Activated T-cell treated with anti-CD3 and anti-CD28 coated beads, Interleukin-2, amount 50 U/mL, for 24 hours (primary cell): ENCODE data around the gene MACF1.
"Not testable (repeated sequence)": the region's sequence is repeated elsewhere in the genome, so short reads cannot be mapped to it uniquely, and the experiment has no call there.

ENCODE experiments used
- DNase-seq: peaks from one replicate; pipeline ENCODE4 v3.0.0-alpha.2; 2020
- H3K27ac Mint-ChIP-seq: 2 replicates; pipeline ENCODE4 v1.8.0; 2020; ENCODE audit warnings: mild to moderate bottlenecking, mixed read lengths
- H3K27me3 Mint-ChIP-seq: 2 replicates; pipeline ENCODE4 v1.8.0; 2020; ENCODE audit warnings: mixed read lengths
- H3K36me3 Mint-ChIP-seq: 2 replicates; pipeline ENCODE4 v1.8.0; 2020; ENCODE audit warnings: low read depth, mixed read lengths
- H3K4me1 Mint-ChIP-seq: 2 replicates; pipeline ENCODE4 v1.8.0; 2020; ENCODE audit warnings: low read depth, mixed read lengths
- H3K4me3 Mint-ChIP-seq: 2 replicates; pipeline ENCODE4 v1.8.0; 2020; ENCODE audit warnings: mild to moderate bottlenecking, moderate library complexity, mixed read lengths
- H3K9me3 Mint-ChIP-seq: 2 replicates; pipeline ENCODE4 v1.8.0; 2020; ENCODE audit warnings: mixed read lengths

The MACF1 gene

DNA sequence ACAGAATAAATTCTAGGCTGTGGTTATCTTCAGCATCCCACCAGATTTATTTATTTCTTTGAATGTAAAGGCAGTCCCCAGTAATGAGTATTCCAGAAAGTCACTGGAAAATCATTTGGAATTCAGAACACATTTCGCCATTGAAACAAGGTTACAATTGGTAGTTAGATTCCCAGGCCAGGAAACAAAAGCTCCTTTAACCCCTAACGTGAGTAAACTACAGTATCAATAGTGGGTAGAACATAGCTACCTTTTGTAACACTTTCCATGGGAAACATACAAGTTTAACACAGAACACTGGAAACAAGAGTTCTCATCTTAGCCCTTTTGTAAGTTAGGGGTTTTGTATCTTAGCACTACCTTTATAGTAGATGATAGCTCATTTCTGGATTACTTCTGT is 233.5 kb downstream of the MACF1 start:
- H3K4me1 Mint-ChIP-seq: peaks cover 5% of the 10 kb centered on the region
- H3K27me3 Mint-ChIP-seq: no peaks in the 10 kb centered on the region
- peaks cover 85% of the 10 kb centered on the region for H3K36me3 Mint-ChIP-seq
- H3K27ac Mint-ChIP-seq: no peak overlapping the region
- no peak for DNase-seq
- H3K4me3 Mint-ChIP-seq: no peak overlapping the region
- H3K9me3 Mint-ChIP-seq: no peaks in the 10 kb centered on the region

DNA sequence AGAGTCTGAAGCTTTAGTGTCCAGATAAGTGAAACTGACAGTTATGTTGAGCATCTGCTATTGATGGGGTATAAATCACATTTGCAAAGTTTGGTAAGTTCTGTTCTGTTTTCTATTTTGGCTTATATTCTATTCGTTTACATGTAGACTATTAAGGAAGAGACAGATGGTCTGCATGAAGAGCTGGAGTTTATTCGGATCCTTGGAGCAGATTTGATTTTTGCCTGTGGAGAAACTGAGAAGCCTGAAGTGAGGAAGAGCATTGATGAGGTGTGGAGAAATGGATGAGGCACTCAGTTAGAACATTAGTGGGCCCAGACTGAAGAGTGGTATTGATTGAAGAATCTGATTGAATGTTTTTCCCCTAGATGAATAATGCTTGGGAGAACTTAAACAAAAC is 236.4 kb downstream of the MACF1 start:
- Mint-ChIP-seq H3K36me3 (peaks cover 86% of the 10 kb centered on the region), H3K27ac (no peak overlapping the region)
- DNase-seq: no peak

DNA sequence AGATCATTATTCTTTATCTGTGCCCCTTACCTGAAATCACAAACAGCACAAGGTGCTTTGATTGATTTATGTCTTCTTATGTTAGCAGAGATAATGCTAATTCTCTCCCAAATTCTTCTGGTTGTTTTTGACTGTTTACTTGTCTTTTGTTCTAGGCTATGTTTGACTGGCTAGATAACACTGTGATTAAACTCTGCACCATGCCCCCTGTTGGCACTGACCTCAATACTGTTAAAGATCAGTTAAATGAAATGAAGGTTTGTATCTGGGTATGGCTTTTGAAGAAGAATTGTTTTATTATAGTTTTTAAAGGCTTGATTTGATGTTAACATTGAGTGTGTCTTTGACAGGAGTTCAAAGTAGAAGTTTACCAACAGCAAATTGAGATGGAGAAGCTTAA is 237.3 kb downstream of the MACF1 start:
- Mint-ChIP-seq H3K27me3 (no peaks in the 10 kb centered on the region), H3K27ac (no peak overlapping the region), H3K9me3 (no peaks in the 10 kb centered on the region), H3K36me3 (peaks cover 83% of the 10 kb centered on the region), H3K4me1 (no peaks in the 10 kb centered on the region), H3K4me3 (no peak overlapping the region)
- no peak for DNase-seq

More for the DNA sequence above, 236.4 kb downstream of the MACF1 start:
- Mint-ChIP-seq H3K9me3 (no peaks in the 10 kb centered on the region), H3K4me3 (no peak overlapping the region), H3K27me3 (no peaks in the 10 kb centered on the region), H3K4me1 (no peaks in the 10 kb centered on the region)

DNA sequence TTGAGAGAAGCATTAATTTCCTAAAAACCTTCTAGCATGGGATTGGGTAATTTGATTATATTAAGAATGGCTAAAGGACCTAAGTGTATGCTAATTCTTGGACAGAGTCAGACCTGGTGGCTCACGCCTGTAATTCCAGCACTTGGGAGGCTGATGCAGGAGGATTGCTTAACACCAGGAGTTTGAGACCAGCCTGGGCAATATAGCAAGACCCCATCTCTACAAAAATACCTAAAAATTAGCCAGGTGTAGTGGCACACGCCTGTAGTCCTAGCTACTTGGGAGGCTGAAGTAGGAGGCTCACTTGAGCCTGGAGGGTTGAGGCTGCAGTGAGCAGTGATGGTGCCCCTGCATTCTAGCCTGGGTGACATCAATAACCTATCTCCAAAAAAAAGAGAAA is 241.1 kb downstream of the MACF1 start:
- Mint-ChIP-seq H3K27me3 (no peaks in the 10 kb centered on the region), H3K4me3 (no peak overlapping the region), H3K36me3 (peaks cover 92% of the 10 kb centered on the region), H3K27ac (no peak overlapping the region), H3K4me1 (no peaks in the 10 kb centered on the region), H3K9me3 (no peaks in the 10 kb centered on the region)
- DNase-seq: no peak

DNA sequence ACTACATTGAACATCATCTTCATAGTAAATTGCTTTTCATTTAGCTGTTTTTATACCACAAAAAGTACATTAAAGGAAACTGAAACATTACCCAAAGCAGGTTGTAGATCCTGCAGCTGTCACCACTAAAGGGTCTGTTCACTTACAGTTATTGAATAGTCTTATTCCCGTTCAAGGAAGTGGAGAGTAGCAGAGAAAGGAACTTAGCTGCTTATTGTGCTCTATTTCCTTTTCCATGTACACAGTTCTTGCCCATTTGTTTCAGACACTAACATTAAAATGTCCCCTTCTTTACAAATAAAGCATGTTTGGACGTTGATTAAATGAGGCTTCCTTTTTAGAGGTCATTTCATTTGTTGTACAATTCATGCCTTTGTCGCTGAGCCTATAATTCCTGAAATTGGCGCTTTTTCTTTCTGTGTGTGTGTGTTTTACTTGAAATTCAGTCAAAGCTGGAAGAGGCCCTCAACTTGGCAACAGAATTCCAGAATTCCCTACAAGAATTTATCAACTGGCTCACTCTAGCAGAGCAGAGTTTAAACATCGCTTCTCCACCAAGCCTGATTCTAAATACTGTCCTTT is 242.6 kb downstream of the MACF1 start:
- H3K36me3 Mint-ChIP-seq: peaks cover 93% of the 10 kb centered on the region
- no peaks in the 10 kb centered on the region for H3K4me1 Mint-ChIP-seq
- no peaks in the 10 kb centered on the region for H3K9me3 Mint-ChIP-seq
- no peak for DNase-seq
- no peaks in the 10 kb centered on the region for H3K27me3 Mint-ChIP-seq
- H3K27ac Mint-ChIP-seq: peak overlapping the region; percentile 58
- no peak overlapping the region for H3K4me3 Mint-ChIP-seq

DNA sequence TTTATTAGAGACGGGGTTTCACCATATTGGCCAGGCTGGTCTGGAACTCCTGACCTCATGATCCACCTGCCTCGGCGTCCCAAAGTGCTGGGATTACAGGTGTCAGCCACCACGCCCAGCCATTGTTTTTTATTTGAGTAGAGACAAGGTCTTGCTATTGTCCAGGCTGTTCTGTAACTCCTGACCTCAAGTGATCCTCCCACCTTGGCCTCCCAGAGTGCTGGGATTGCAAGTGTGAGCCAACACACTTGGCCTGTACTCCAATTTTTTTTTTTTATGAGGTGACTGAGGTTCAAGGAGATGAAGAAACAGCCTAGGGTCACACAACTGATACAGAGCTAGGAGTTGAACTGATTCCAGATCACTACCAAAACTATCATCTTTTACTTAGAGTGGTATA is 245.5 kb downstream of the MACF1 start:
- DNase-seq, H3K4me1 Mint-ChIP-seq, H3K27ac Mint-ChIP-seq, H3K27me3 Mint-ChIP-seq, H3K9me3 Mint-ChIP-seq, H3K4me3 Mint-ChIP-seq: not testable (repeated sequence)
- peaks cover 96% of the 10 kb centered on the region for H3K36me3 Mint-ChIP-seq

DNA sequence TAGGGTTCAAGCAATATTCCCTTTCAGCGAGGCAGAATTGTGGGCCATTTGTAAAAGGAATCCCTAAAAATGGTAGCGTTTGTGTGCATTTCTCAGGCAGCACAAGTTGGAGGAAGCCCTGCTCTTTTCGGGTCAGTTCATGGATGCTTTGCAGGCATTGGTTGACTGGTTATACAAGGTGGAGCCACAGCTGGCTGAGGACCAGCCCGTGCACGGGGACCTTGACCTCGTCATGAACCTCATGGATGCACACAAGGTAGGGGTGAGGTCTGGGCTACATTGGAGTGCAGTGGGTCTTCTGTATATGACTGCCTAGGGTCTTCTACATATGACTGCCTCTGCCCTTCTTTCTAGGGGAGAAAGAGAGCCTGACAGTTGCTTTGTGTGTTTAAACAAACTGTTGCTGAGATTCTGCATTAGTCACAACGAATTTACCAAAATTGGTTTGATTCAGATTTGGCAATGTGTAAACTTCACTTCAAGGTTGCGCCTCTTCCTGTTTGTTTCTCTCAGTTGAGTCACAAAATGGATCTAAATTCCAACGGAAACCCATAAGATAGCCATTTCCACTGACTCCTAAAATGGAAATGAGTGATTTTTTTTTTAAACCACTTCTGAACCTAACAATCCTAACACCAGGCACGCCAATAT is 246.6 kb downstream of the MACF1 start:
- H3K4me3 Mint-ChIP-seq: no peak overlapping the region
- no peaks in the 10 kb centered on the region for H3K27me3 Mint-ChIP-seq
- H3K36me3 Mint-ChIP-seq: peaks cover 97% of the 10 kb centered on the region
- peak overlapping the region; percentile 12 for H3K27ac Mint-ChIP-seq
- H3K4me1 Mint-ChIP-seq: no peaks in the 10 kb centered on the region
- H3K9me3 Mint-ChIP-seq: no peaks in the 10 kb centered on the region
- DNase-seq: no peak

DNA sequence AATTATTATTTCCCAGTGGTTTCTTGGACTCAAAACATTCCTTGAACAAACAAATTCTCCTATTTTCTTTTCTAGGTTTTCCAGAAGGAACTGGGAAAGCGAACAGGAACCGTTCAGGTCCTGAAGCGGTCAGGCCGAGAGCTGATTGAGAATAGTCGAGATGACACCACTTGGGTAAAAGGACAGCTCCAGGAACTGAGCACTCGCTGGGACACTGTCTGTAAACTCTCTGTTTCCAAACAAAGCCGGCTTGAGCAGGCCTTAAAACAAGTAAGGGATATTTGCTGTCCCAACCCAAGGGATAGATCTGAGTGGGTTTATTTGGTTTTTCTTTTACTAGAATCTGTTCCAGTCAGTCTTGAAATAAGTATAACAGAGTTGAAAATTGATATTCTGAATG is 247.6 kb downstream of the MACF1 start:
- H3K4me1 Mint-ChIP-seq: no peaks in the 10 kb centered on the region
- H3K27me3 Mint-ChIP-seq: no peaks in the 10 kb centered on the region
- DNase-seq: no peak
- H3K9me3 Mint-ChIP-seq: no peaks in the 10 kb centered on the region
- no peak overlapping the region for H3K4me3 Mint-ChIP-seq
- peak overlapping the region; percentile 31 for H3K27ac Mint-ChIP-seq
- peaks cover 98% of the 10 kb centered on the region for H3K36me3 Mint-ChIP-seq

DNA sequence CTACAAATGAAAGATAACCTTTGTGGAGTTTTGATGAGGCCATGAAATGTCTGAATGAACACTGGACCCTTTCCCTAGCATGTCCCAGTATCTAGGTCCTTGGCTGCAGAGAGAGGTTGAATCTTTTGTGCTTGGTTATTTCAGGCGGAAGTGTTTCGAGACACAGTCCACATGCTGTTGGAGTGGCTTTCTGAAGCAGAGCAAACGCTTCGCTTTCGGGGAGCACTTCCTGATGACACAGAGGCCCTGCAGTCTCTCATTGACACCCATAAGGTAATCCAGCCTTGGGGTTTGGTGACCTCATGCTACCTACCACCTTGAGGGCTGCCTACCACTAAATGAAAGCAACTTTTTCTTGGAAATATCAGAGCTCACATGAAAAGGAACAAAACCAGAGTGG is 248.0 kb downstream of the MACF1 start:
- no peak for DNase-seq
- Mint-ChIP-seq H3K4me1 (no peaks in the 10 kb centered on the region), H3K36me3 (peaks cover 98% of the 10 kb centered on the region), H3K27me3 (no peaks in the 10 kb centered on the region), H3K9me3 (no peaks in the 10 kb centered on the region), H3K27ac (peak overlapping the region; percentile 38), H3K4me3 (no peak overlapping the region)

DNA sequence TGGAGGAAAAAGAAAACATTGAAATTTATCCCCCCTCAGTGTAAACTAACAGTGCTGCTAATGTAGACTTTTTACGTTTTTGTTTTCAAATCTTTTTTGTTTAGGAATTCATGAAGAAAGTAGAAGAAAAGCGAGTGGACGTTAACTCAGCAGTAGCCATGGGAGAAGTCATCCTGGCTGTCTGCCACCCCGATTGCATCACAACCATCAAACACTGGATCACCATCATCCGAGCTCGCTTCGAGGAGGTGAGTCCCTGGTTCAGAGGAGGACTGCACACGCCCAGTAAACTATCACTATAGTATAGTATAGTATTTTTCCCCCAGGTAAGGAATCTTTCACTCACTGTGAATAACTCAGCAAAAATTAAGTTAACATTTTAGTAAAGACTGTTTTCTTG is 249.1 kb downstream of the MACF1 start:
- no peaks in the 10 kb centered on the region for H3K9me3 Mint-ChIP-seq
- DNase-seq: no peak
- no peak overlapping the region for H3K27ac Mint-ChIP-seq

DNA sequence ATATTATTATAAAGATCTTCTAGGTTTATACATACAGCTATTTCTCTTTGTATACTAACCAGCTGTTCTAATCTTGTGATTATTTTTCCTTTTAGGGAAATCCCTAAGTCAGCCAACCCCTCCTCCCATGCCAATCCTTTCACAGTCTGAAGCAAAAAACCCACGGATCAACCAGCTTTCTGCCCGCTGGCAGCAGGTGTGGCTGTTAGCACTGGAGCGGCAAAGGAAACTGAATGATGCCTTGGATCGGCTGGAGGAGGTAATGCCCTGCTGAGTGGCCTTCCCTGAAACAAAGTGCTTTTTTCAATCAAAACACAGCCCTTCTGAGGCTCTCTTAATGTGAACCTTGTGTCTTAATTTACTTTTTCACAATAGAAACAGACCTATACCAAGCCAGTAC is 254.5 kb downstream of the MACF1 start:
- Mint-ChIP-seq H3K4me1 (no peaks in the 10 kb centered on the region), H3K36me3 (peaks cover 99% of the 10 kb centered on the region), H3K9me3 (no peaks in the 10 kb centered on the region), H3K27ac (no peak overlapping the region), H3K27me3 (no peaks in the 10 kb centered on the region), H3K4me3 (no peak overlapping the region)
- DNase-seq: no peak

More for the DNA sequence above, 249.1 kb downstream of the MACF1 start:
- Mint-ChIP-seq H3K4me1 (no peaks in the 10 kb centered on the region), H3K4me3 (no peak overlapping the region), H3K36me3 (peaks cover 98% of the 10 kb centered on the region), H3K27me3 (no peaks in the 10 kb centered on the region)

DNA sequence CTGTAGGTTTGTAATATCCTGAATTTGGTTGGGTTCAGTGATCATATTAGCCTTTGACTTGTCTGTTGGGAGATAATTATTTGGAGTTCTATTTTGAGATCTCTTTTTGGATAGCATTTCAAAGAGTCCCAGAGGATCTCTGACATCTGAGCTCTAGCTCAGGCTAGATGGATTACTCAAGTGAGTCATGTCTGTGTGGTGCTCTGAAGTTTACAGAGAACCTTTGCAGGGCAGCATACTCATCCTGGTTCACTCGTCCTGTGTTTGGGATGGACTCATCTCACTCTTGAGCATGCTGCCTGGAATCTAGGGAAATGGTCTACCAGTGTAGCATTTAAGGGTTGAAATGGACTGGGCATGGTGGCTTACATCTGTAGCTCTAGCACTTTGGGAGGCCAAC is 257.6 kb downstream of the MACF1 start:
- Mint-ChIP-seq H3K27ac (no peak overlapping the region), H3K27me3 (no peaks in the 10 kb centered on the region), H3K4me1 (peaks cover 12% of the 10 kb centered on the region), H3K36me3 (peaks cover 97% of the 10 kb centered on the region), H3K9me3 (no peaks in the 10 kb centered on the region), H3K4me3 (no peak overlapping the region)
- DNase-seq: no peak

DNA sequence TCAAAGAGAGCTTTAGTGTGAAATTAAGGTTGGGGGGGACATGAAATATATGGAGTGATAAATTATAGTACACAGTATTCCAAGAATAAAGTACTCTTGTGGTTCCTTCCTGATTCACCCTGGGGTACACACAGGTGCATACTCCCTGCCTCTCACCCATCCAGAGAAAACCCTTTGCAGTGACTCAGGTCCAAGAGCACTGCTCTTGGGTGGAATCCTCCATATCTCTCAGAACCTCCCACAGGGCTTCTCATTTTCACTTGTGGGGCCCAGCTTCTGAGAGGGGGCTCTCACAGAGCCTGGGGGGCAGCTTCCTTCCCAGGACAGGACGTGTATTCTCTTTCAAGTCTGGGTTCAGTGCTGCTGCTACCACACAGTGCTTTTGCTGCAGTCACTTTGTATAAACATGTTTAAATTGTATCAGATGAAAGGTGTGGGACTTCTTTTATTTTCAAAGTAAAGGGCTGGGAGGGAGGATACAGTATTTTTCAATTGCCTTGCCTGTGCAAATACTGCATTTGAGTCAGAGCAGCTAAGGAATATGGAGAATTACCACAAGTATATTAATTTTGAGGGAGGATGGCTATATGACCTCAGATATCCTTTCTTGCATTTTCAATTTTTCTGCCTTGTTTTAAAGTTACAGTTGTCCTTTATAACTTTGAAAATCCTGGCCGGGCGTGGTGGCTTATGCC is 262.1 kb downstream of the MACF1 start:
- no peaks in the 10 kb centered on the region for H3K9me3 Mint-ChIP-seq
- no peak for DNase-seq
- peaks cover 96% of the 10 kb centered on the region for H3K36me3 Mint-ChIP-seq
- H3K4me3 Mint-ChIP-seq: no peak overlapping the region
- H3K27ac Mint-ChIP-seq: peak overlapping the region; percentile 79
- no peaks in the 10 kb centered on the region for H3K27me3 Mint-ChIP-seq
- H3K4me1 Mint-ChIP-seq: peaks cover 12% of the 10 kb centered on the region

DNA sequence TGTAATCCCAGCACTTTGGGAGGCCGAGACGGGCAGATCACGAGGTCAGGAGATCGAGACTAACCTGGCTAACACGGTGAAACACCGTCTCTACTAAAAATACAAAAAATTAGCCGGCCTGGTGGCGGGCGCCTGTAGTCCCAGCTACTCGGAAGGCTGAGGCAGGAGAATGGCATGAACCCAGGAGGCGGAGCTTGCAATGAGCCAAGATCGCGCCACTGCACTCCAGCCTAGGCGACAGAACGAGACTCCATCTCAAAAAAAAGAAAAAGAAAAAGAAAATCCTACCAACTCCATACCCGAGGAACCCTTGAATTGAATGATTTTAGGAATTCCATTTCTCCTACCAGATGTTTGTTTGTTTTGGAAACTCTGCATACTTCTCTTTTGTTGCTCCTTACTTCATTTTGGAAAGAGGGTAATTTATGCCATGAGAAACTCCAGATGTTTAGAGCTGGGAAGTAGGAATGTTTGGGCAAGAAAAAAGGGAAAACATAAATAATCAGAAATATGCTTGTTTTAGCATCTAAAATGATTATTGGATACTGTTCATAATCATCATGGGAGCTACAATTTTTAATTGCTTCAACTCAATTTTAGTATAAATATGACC is 262.7 kb downstream of the MACF1 start:
- peaks cover 96% of the 10 kb centered on the region for H3K36me3 Mint-ChIP-seq
- peak overlapping the region; percentile 79 for H3K27ac Mint-ChIP-seq
- not testable (repeated sequence) for H3K27me3 Mint-ChIP-seq, H3K4me3 Mint-ChIP-seq, DNase-seq, H3K9me3 Mint-ChIP-seq
- peaks cover 12% of the 10 kb centered on the region for H3K4me1 Mint-ChIP-seq

DNA sequence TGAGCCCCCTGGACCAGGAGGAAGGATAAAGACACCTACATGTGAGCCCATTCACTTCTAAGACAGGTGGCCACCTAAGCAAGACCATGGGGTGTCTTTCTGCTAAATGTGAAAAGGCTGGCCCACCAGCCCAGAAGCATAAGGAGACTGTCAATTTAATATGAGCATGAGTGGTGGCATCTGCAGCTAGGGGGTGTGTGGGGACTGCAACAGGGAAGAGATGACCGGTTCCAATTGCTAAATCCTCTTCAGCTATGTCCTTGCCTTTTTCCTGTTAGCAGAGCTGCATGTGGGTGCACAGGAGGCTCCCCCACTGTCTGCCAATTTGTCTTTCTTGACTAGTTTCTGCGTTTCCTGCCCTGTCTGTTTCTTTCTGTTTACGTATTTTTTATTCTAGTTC is 264.7 kb downstream of the MACF1 start:
- H3K9me3 Mint-ChIP-seq: no peaks in the 10 kb centered on the region
- no peak for DNase-seq
- peak overlapping the region; percentile 29 for H3K27ac Mint-ChIP-seq
- H3K36me3 Mint-ChIP-seq: peaks cover 94% of the 10 kb centered on the region
- no peaks in the 10 kb centered on the region for H3K27me3 Mint-ChIP-seq
- H3K4me1 Mint-ChIP-seq: peaks cover 12% of the 10 kb centered on the region
- H3K4me3 Mint-ChIP-seq: no peak overlapping the region
